Upper lobe of left lung (tissue), 4 donors: ENCODE results near the gene NOL3.

Experiments
- CTCF ChIP-seq, 6 experiments: fragments of 450-650 bp in 4 of 6; fragments of 200-600 bp in 2 of 6; sonication (generic) in 2 of 6; IDR thresholded peaks; one replicate each; pipeline ENCODE4 v1.5.1; 2016 to 2019; ENCODE audit warnings: antibody characterized with exemption in 6 of 6
- POLR2A ChIP-seq, 4 donors: fragments of 450-650 bp; IDR thresholded peaks; one replicate each; pipeline ENCODE4 v1.5.1; 2016 to 2017; ENCODE audit warnings: antibody characterized with exemption in 4 of 4, mild to moderate bottlenecking in 2 of 4

- TF ChIP-seq CTCF (IDR thresholded peaks at IDR 0.05): peak in 1 of 6 experiments; percentile 11
- TF ChIP-seq POLR2A (IDR thresholded peaks at IDR 0.05): peak in 1 of 4 donors; percentile 15
Measured at GRCh38 chr16:67185651-67186134, 15.4 kb downstream of the NOL3 start.
